ENCODE results near the gene RAP2A. TPM values are rescaled to one million over a fixed set of nuclear protein-coding genes. Genes with fewer than 3 reads are reported as not detected.

RAP2A gene
- total RNA-seq, 2 experiments from 2014 or later = 19.8 to 21.5 TPM

DNA sequence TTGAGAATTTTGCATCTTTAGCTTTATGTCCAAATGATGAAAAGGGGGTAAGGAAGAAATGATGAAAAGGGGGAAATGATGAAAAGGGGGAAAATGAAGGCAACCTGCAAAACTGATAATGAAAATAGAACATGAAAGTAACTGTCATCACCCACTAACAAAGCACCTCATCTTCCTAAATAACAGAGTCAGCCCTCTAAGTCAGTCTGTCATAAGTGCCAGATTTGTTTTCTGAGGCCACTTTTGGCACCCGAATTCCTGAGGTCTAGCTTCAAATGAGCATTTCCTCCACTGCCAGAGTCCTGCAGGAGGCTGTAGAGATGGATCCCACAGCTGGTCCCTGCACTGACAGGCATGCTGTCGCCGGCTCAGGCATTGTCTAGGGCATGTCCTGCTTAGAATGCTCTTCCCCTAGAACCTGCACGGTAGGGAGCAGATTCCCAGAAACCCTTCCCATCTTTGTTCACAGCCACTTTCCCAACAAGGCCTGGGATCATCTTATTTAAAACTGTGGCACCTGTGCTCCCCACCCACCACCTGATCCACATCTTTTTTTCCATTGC lies 25.3 kb downstream of the RAP2A start:
- peaks cover 6% of the 10 kb centered on the region for H3K9me3 Mint-ChIP-seq
- DNase-seq (no peak), ATAC-seq (peak; percentile 40)
- intact Hi-C loops (cut with micrococcal nuclease) = no loop called here
- peaks cover 45% of the 10 kb centered on the region for H3K4me1 Mint-ChIP-seq (ENCODE audit: low read depth)
- H3K27ac Mint-ChIP-seq = peak overlapping the region; percentile 66
- CTCF ChIA-PET = interaction anchor here (0.9 to 1.3 kb wide), 3 partner anchors 10 to 341 kb away, joined by 3 to 4 read pairs (median 3); no protein-coding TSS in a partner anchor
- no peaks in the 10 kb centered on the region for H3K27me3 Mint-ChIP-seq
- POLR2A ChIA-PET = interaction anchor here (1.0 to 1.4 kb wide), 3 partner anchors 19 to 33 kb away, joined by 3 to 6 read pairs (median 3); no protein-coding TSS in a partner anchor
- no peak overlapping the region for H3K4me3 Mint-ChIP-seq
- H3K36me3 Mint-ChIP-seq (ENCODE audit: low read depth) = peaks cover 19% of the 10 kb centered on the region
- TF ChIP-seq, protein P1, sequence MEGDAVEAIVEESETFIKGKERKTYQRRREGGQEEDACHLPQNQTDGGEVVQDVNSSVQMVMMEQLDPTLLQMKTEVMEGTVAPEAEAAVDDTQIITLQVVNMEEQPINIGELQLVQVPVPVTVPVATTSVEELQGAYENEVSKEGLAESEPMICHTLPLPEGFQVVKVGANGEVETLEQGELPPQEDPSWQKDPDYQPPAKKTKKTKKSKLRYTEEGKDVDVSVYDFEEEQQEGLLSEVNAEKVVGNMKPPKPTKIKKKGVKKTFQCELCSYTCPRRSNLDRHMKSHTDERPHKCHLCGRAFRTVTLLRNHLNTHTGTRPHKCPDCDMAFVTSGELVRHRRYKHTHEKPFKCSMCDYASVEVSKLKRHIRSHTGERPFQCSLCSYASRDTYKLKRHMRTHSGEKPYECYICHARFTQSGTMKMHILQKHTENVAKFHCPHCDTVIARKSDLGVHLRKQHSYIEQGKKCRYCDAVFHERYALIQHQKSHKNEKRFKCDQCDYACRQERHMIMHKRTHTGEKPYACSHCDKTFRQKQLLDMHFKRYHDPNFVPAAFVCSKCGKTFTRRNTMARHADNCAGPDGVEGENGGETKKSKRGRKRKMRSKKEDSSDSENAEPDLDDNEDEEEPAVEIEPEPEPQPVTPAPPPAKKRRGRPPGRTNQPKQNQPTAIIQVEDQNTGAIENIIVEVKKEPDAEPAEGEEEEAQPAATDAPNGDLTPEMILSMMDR (IDR thresholded peaks at IDR 0.05) = no peak

DNA sequence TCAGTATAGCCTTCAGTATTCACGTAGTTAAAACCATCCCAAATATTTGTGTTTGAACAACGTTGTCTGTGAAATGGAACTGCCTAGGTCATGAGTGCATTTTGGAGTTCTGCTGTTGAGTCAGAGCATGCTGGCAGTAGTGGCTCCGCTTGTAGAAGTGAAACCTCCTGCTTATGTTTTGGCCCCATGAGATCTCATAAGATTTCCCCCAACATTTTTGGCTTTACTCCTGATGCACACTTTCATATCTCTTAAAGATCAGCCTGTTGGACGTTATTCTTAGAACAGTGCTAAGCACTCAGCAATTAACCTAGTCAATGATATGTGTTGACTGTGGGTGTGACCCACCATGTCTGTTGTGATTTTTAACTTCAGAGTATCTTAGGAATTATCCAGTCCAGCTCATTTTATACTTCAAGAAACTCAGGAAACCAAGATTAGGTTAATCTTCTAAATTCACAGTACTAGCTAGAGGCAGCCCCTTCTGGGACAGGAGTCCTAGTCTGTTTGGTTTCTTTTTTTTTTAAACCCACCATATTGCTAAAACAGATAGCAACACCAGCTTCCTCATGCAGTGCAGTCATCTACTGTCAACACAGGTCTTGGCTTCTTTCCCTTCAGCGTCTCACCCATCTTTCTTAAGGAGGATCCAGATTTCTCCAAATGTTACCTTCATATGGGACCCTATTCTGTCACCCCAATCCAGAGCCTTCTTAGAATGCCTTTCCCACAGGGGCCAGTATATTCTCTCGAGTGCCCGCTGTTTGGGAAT lies 26.2 kb downstream of the RAP2A start:
- POLR2A ChIA-PET = interaction anchor here (1.1 kb wide), 1 partner anchor 20 kb away, joined by 3 read pairs; no protein-coding TSS in a partner anchor
- intact Hi-C loops (cut with micrococcal nuclease) = no loop called here
- TF ChIP-seq, protein P1 (IDR thresholded peaks at IDR 0.05) = no peak
- no peak overlapping the region for H3K4me3 Mint-ChIP-seq
- peaks cover 3% of the 10 kb centered on the region for H3K9me3 Mint-ChIP-seq
- peak overlapping the region; percentile 69 for H3K27ac Mint-ChIP-seq
- no peaks in the 10 kb centered on the region for H3K27me3 Mint-ChIP-seq
- peaks cover 44% of the 10 kb centered on the region for H3K4me1 Mint-ChIP-seq (ENCODE audit: low read depth)
- CTCF ChIA-PET = interaction anchor here (1.3 kb wide), 1 partner anchor 11 kb away, joined by 3 read pairs; no protein-coding TSS in a partner anchor
- DNase-seq (no peak), ATAC-seq (peak; percentile 58)
- H3K36me3 Mint-ChIP-seq (ENCODE audit: low read depth) = peaks cover 18% of the 10 kb centered on the region

DNA sequence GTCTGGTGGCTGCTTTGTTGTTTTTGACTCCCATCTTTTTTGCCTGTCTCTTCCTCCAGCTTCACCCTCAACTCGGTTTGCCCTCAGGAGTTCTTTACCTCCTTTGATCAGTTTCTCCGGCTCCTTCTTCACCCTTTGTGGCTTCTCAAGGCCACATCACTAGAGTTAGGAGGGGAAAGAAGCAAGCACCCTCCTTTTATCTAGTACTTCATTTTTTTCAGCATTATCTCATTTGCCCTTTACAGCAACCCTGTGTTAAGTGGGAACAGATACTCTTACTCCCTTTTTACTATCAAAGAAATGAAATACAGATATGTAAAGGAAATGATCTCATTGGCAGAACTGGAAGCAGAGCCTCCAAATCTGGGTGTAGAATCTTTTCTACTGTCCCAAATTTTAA lies 26.9 kb downstream of the RAP2A start:
- H3K27ac Mint-ChIP-seq = peak overlapping the region; percentile 69
- ChIA-PET POLR2A (no interaction called here), CTCF (no interaction called here)
- H3K4me1 Mint-ChIP-seq (ENCODE audit: low read depth) = peaks cover 38% of the 10 kb centered on the region
- intact Hi-C loops (cut with micrococcal nuclease) = no loop called here
- TF ChIP-seq, protein P1 (IDR thresholded peaks at IDR 0.05) = no peak
- H3K9me3 Mint-ChIP-seq = no peaks in the 10 kb centered on the region
- H3K36me3 Mint-ChIP-seq (ENCODE audit: low read depth) = peaks cover 12% of the 10 kb centered on the region
- peak; percentile 41 for ATAC-seq
- no peak overlapping the region for H3K4me3 Mint-ChIP-seq
- H3K27me3 Mint-ChIP-seq = no peaks in the 10 kb centered on the region
- no peak for DNase-seq

DNA sequence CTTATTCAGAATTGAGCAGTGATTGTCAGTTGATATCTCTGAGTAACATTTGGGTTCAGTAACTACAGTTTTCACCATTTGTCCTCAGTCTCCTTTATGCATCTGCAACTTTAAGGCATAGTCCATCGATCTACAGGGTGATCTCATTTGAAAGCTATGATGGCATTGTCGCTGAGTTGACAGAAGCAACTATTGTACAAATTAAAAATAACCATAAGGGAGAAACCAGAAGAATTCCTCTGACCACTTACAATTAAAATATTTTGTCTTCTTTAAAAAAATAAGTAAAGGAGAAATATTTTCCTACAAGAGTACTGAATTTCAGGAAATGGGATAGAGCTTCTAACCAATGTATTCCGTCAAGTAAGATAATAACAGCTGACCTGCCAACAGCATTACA lies 30.6 kb downstream of the RAP2A start:
- TF ChIP-seq, protein P1 (IDR thresholded peaks at IDR 0.05) = no peak
- ChIA-PET POLR2A (no interaction called here), CTCF (no interaction called here)
- ATAC-seq (no peak), DNase-seq (no peak)
- no peaks in the 10 kb centered on the region for H3K9me3 Mint-ChIP-seq
- H3K27ac Mint-ChIP-seq = no peak overlapping the region
- H3K27me3 Mint-ChIP-seq = no peaks in the 10 kb centered on the region
- H3K36me3 Mint-ChIP-seq (ENCODE audit: low read depth) = peaks cover 8% of the 10 kb centered on the region
- intact Hi-C loops (cut with micrococcal nuclease) = no loop called here
- no peak overlapping the region for H3K4me3 Mint-ChIP-seq
- peaks cover 22% of the 10 kb centered on the region for H3K4me1 Mint-ChIP-seq (ENCODE audit: low read depth)

DNA sequence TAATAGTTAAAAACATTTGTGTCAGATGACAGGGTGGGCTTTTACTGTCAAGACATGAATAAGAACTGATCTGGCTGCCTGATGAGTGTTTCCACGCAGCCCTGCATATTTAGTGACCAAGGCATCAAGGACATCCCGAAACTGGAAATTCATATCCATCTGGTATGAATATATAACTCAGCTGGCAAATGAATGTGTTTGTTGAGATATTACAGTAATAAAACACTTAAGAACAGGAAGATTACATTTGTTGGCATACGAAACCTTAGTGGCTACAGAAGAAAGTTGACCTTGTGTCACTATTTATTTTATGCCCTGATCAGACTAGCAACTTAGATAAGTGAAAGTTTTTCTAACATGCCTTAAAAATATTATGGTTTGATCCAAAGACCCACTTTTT lies 32.8 kb downstream of the RAP2A start:
- ATAC-seq (no peak), DNase-seq (no peak)
- Mint-ChIP-seq H3K9me3 (no peaks in the 10 kb centered on the region), H3K27ac (no peak overlapping the region), H3K4me1 (ENCODE audit: low read depth) (peaks cover 4% of the 10 kb centered on the region), H3K27me3 (no peaks in the 10 kb centered on the region), H3K4me3 (no peak overlapping the region), H3K36me3 (ENCODE audit: low read depth) (peaks cover 8% of the 10 kb centered on the region)
- POLR2A ChIA-PET = no interaction called here
- CTCF ChIA-PET = no interaction called here
- TF ChIP-seq, protein P1 (IDR thresholded peaks at IDR 0.05) = no peak
- intact Hi-C loops (cut with micrococcal nuclease) = no loop called here

All from activated CD8-positive, alpha-beta T cell treated with anti-CD3 and anti-CD28 coated beads for 36 hours (primary cell).